HEK293 (cell line): ENCODE results near the gene HS3ST3A1.
A peak's percentile ranks its signal among the peaks of the same experiment; 100 is the strongest.

Experiments used
- CTCF ChIA-PET: fragments of 350-600 bp; formaldehyde crosslinking; extraction: SDS; loops from one replicate; lab custom pipeline; 2021; ENCODE audit warnings: antibody characterized with exemption; lab: Yijun Ruan, JAX
- POLR2A ChIA-PET: fragments of 300-600 bp; formaldehyde crosslinking; extraction: SDS; loops from one replicate; lab custom pipeline; 2020; ENCODE audit warnings: antibody characterized with exemption, inconsistent platforms; lab: Yijun Ruan, JAX
- H3K27ac ChIP-seq: fragments of 200-500 bp; sonication (Bioruptor generic); 2 replicates; pipeline ENCODE4 v1.5.1; 2014; ENCODE audit warnings: low read depth, low read length, control low read depth, inconsistent platforms; ENCODE audit errors: extremely low read depth
- H3K36me3 ChIP-seq, 2 experiments: fragments of 200-500 bp in 1 of 2; sonication (Bioruptor generic) in 1 of 2; 1 replicate in 1 of 2; 2 replicates in 1 of 2; pipeline ENCODE4 v1.5.1; 2014 to 2017; ENCODE audit warnings: inconsistent platforms in 2 of 2, low read length in 2 of 2; ENCODE audit not compliant: control insufficient read depth in 2 of 2, insufficient read depth in 1 of 2
- H3K4me1 ChIP-seq: fragments of 200-500 bp; sonication (Bioruptor generic); 2 replicates; pipeline ENCODE4 v1.5.1; 2014; ENCODE audit warnings: mild to moderate bottlenecking, low read length, inconsistent platforms; ENCODE audit not compliant: control insufficient read depth, insufficient read depth
- H3K4me3 ChIP-seq: 2 replicates; pipeline ENCODE4 v1.5.1; 2011; ENCODE audit warnings: low read depth, mild to moderate bottlenecking, control low read depth, low read length, moderate library complexity
- H3K9me3 ChIP-seq: fragments of 200-500 bp; sonication (Bioruptor generic); 2 replicates; pipeline ENCODE4 v1.5.1; 2014; ENCODE audit warnings: low read depth, low read length, inconsistent platforms; ENCODE audit not compliant: control insufficient read depth, insufficient read depth
- BCL11A ChIP-seq: fragments of 450-650 bp; formaldehyde crosslinking; IDR thresholded peaks from 2 replicates; pipeline ENCODE4 v1.5.1; 2016; ENCODE audit warnings: low read depth, missing biosample characterization, missing genetic modification characterization
- FEZF1 ChIP-seq: fragments of 450-650 bp; formaldehyde crosslinking; IDR thresholded peaks from 2 replicates; pipeline ENCODE4 v1.5.1; 2016; ENCODE audit warnings: missing biosample characterization, missing genetic modification characterization
- KLF9 ChIP-seq: fragments of 450-650 bp; formaldehyde crosslinking; IDR thresholded peaks from 2 replicates; pipeline ENCODE4 v1.5.1; 2016; ENCODE audit warnings: missing biosample characterization, missing genetic modification characterization, low read depth
- OSR2 ChIP-seq: fragments of 450-650 bp; formaldehyde crosslinking; IDR thresholded peaks from 2 replicates; pipeline ENCODE4 v1.5.1; 2016; ENCODE audit warnings: missing biosample characterization, missing genetic modification characterization
- OVOL3 ChIP-seq: fragments of 450-650 bp; formaldehyde crosslinking; IDR thresholded peaks from 2 replicates; pipeline ENCODE4 v1.5.1; 2016; ENCODE audit warnings: missing biosample characterization, missing genetic modification characterization
- ZEB2 ChIP-seq: fragments of 450-650 bp; formaldehyde crosslinking; IDR thresholded peaks from 2 replicates; pipeline ENCODE4 v1.5.1; 2016; ENCODE audit warnings: missing biosample characterization, missing genetic modification characterization
- ZNF184 ChIP-seq: fragments of 450-650 bp; IDR thresholded peaks from 2 replicates; pipeline ENCODE4 v1.5.1; 2018; ENCODE audit warnings: missing biosample characterization, mild to moderate bottlenecking, missing genetic modification characterization
- ZNF211 ChIP-seq: fragments of 450-650 bp; formaldehyde crosslinking; IDR thresholded peaks from 2 replicates; pipeline ENCODE4 v1.5.1; 2016; ENCODE audit warnings: low read depth, missing biosample characterization, missing genetic modification characterization
- ZNF302 ChIP-seq: fragments of 450-650 bp; formaldehyde crosslinking; IDR thresholded peaks from 2 replicates; pipeline ENCODE4 v1.5.1; 2016; ENCODE audit warnings: missing biosample characterization, missing genetic modification characterization, low read depth
- ZNF311 ChIP-seq: fragments of 450-650 bp; formaldehyde crosslinking; IDR thresholded peaks from 2 replicates; pipeline ENCODE4 v1.5.1; 2017; ENCODE audit warnings: missing biosample characterization, missing genetic modification characterization, borderline replicate concordance
- ZNF324 ChIP-seq: fragments of 450-650 bp; formaldehyde crosslinking; IDR thresholded peaks from 2 replicates; pipeline ENCODE4 v1.5.1; 2016; ENCODE audit warnings: missing biosample characterization, missing genetic modification characterization
- ZNF354C ChIP-seq: fragments of 450-650 bp; formaldehyde crosslinking; IDR thresholded peaks from 2 replicates; pipeline ENCODE4 v1.5.1; 2016; ENCODE audit warnings: missing biosample characterization, missing genetic modification characterization, low read depth, borderline replicate concordance
- ZNF394 ChIP-seq: fragments of 450-650 bp; formaldehyde crosslinking; IDR thresholded peaks from 2 replicates; pipeline ENCODE4 v1.5.1; 2016; ENCODE audit warnings: missing biosample characterization, missing genetic modification characterization, mild to moderate bottlenecking, moderate library complexity, borderline replicate concordance
- ZNF426 ChIP-seq: fragments of 450-650 bp; formaldehyde crosslinking; IDR thresholded peaks from 2 replicates; pipeline ENCODE4 v1.5.1; 2017; ENCODE audit warnings: missing biosample characterization, missing genetic modification characterization, mild to moderate bottlenecking, inconsistent platforms, moderate library complexity
- ZNF433 ChIP-seq: fragments of 450-650 bp; formaldehyde crosslinking; IDR thresholded peaks from 2 replicates; pipeline ENCODE4 v1.5.1; 2016; ENCODE audit warnings: missing biosample characterization, missing genetic modification characterization, low read depth
- ZNF473 ChIP-seq: fragments of 450-650 bp; formaldehyde crosslinking; IDR thresholded peaks from 2 replicates; pipeline ENCODE4 v1.5.1; 2017; ENCODE audit warnings: missing biosample characterization, missing genetic modification characterization
- ZNF48 ChIP-seq: fragments of 450-650 bp; formaldehyde crosslinking; IDR thresholded peaks from 2 replicates; pipeline ENCODE4 v1.5.1; 2016; ENCODE audit warnings: missing biosample characterization, missing genetic modification characterization
- ZNF571 ChIP-seq: fragments of 450-650 bp; formaldehyde crosslinking; IDR thresholded peaks from 2 replicates; pipeline ENCODE4 v1.5.0; 2017; ENCODE audit warnings: missing biosample characterization, missing genetic modification characterization
- ZNF629 ChIP-seq: fragments of 450-650 bp; formaldehyde crosslinking; IDR thresholded peaks from 2 replicates; pipeline ENCODE4 v1.5.1; 2017; ENCODE audit warnings: missing biosample characterization, missing genetic modification characterization
- ZNF843 ChIP-seq: fragments of 450-650 bp; formaldehyde crosslinking; IDR thresholded peaks from 2 replicates; pipeline ENCODE4 v1.5.1; 2016; ENCODE audit warnings: missing biosample characterization, missing genetic modification characterization
- ZSCAN23 ChIP-seq: fragments of 450-650 bp; formaldehyde crosslinking; IDR thresholded peaks from 2 replicates; pipeline ENCODE4 v1.5.1; 2016; ENCODE audit warnings: missing biosample characterization, missing genetic modification characterization
- TF ChIP-seq, protein P1 (sequence below): fragments of 450-650 bp; formaldehyde crosslinking; IDR thresholded peaks from 2 replicates; pipeline ENCODE4 v1.5.1; 2016; ENCODE audit warnings: missing biosample characterization, missing genetic modification characterization
- TF ChIP-seq, protein P2 (sequence below): fragments of 450-650 bp; formaldehyde crosslinking; IDR thresholded peaks from 2 replicates; pipeline ENCODE4 v1.5.1; 2017; ENCODE audit warnings: missing biosample characterization, missing genetic modification characterization
- TF ChIP-seq, protein P3 (sequence below): fragments of 450-650 bp; formaldehyde crosslinking; IDR thresholded peaks from 2 replicates; pipeline ENCODE4 v1.5.1; 2016; ENCODE audit warnings: missing biosample characterization, missing genetic modification characterization

HS3ST3A1 gene

DNA sequence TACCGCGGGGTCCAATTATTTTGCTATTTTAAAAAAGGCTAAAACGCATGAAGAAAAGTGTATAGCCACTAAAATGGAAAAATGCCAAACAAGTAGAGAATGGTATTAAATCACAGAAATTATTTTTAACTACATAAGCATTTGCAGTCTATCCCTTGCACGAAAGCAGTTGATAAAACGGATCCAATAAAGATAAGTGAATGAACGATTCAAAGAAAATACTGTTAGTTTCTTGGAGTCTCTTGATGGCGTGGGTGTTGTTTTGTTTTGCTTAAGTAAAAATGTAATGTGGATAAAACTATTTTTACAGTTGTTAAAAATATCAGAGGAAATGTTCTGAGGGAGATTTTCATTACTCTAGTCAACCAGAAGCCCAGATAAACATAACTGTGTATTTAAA is 9.3 kb downstream of the HS3ST3A1 start:
- TF ChIP-seq ZNF426 (tag by site-specific recombination) (no peak), ZNF629 (tag by site-specific recombination) (no peak), OVOL3 (no peak), ZNF48 (tag by site-specific recombination) (no peak), ZNF302 (tag by site-specific recombination) (no peak), ZNF324 (tag by site-specific recombination) (no peak), ZNF211 (no peak), ZEB2 (no peak), ZNF571 (no peak), OSR2 (peak; percentile 54; the same call in 1 of the 2 replicates), ZNF184 (tag by site-specific recombination) (no peak), BCL11A (tag by site-specific recombination) (no peak), ZNF473 (tag by site-specific recombination) (no peak), ZSCAN23 (no peak), ZNF311 (tag by site-specific recombination) (no peak), ZNF394 (tag by site-specific recombination) (no peak), ZNF354C (tag by site-specific recombination) (no peak), ZNF843 (tag by site-specific recombination) (peak; percentile 67; the same call in 1 of the 2 replicates), KLF9 (tag by site-specific recombination) (no peak), ZNF433 (no peak), FEZF1 (tag by site-specific recombination) (peak; percentile 52)
- TF ChIP-seq, protein P1, sequence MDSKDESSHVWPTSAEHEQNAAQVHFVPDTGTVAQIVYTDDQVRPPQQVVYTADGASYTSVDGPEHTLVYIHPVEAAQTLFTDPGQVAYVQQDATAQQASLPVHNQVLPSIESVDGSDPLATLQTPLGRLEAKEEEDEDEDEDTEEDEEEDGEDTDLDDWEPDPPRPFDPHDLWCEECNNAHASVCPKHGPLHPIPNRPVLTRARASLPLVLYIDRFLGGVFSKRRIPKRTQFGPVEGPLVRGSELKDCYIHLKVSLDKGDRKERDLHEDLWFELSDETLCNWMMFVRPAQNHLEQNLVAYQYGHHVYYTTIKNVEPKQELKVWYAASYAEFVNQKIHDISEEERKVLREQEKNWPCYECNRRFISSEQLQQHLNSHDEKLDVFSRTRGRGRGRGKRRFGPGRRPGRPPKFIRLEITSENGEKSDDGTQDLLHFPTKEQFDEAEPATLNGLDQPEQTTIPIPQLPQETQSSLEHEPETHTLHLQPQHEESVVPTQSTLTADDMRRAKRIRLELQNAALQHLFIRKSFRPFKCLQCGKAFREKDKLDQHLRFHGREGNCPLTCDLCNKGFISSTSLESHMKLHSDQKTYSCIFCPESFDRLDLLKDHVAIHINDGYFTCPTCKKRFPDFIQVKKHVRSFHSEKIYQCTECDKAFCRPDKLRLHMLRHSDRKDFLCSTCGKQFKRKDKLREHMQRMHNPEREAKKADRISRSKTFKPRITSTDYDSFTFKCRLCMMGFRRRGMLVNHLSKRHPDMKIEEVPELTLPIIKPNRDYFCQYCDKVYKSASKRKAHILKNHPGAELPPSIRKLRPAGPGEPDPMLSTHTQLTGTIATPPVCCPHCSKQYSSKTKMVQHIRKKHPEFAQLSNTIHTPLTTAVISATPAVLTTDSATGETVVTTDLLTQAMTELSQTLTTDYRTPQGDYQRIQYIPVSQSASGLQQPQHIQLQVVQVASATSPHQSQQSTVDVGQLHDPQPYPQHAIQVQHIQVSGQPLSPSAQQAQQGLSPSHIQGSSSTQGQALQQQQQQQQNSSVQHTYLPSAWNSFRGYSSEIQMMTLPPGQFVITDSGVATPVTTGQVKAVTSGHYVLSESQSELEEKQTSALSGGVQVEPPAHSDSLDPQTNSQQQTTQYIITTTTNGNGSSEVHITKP (tag by site-specific recombination), result no peak
- TF ChIP-seq, protein P2, sequence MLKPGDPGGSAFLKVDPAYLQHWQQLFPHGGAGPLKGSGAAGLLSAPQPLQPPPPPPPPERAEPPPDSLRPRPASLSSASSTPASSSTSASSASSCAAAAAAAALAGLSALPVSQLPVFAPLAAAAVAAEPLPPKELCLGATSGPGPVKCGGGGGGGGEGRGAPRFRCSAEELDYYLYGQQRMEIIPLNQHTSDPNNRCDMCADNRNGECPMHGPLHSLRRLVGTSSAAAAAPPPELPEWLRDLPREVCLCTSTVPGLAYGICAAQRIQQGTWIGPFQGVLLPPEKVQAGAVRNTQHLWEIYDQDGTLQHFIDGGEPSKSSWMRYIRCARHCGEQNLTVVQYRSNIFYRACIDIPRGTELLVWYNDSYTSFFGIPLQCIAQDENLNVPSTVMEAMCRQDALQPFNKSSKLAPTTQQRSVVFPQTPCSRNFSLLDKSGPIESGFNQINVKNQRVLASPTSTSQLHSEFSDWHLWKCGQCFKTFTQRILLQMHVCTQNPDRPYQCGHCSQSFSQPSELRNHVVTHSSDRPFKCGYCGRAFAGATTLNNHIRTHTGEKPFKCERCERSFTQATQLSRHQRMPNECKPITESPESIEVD, result peak; percentile 90
- TF ChIP-seq, protein P3, sequence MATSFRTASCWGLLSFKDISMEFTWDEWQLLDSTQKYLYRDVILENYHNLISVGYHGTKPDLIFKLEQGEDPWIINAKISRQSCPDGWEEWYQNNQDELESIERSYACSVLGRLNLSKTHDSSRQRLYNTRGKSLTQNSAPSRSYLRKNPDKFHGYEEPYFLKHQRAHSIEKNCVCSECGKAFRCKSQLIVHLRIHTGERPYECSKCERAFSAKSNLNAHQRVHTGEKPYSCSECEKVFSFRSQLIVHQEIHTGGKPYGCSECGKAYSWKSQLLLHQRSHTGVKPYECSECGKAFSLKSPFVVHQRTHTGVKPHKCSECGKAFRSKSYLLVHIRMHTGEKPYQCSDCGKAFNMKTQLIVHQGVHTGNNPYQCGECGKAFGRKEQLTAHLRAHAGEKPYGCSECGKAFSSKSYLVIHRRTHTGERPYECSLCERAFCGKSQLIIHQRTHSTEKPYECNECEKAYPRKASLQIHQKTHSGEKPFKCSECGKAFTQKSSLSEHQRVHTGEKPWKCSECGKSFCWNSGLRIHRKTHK (tag by site-specific recombination), result no peak
- H3K4me3 ChIP-seq, result no peak overlapping the region
- peaks cover 0 to 7% of the 10 kb centered on the region in 2 experiments; a peak in 1 of 3 replicates for H3K36me3 ChIP-seq
- H3K4me1 ChIP-seq, result peaks cover 30% of the 10 kb centered on the region
- no peaks in the 10 kb centered on the region for H3K9me3 ChIP-seq
- POLR2A ChIA-PET, result interaction anchor here (1.2 kb wide), 1 partner anchor 708 kb away, joined by 3 read pairs; the partner anchor contains the start of gene HS3ST3B1
- CTCF ChIA-PET, result interaction anchor here (1.0 to 2.7 kb wide), 3 partner anchors 286 to 710 kb away, joined by 3 to 21 read pairs (median 4); partner anchors contain the start of gene HS3ST3B1
- no peak overlapping the region for H3K27ac ChIP-seq
